SK-N-MC (cell line): ENCODE measurements around the gene FOLR2.

Source experiments
- EZH2 ChIP-seq: fragments of 200-600 bp; sonication (generic); IDR thresholded peaks from one replicate; pipeline ENCODE4 v1.6.1; 2017; ENCODE audit warnings: antibody characterized with exemption
- FOXP2 ChIP-seq: optimal IDR thresholded peaks from 2 replicates; pipeline ENCODE3; 2011; ENCODE audit warnings: mild to moderate bottlenecking, moderate library complexity; ENCODE audit not compliant: insufficient read depth; ENCODE audit errors: extremely low read length, control extremely low read depth
- POLR2AphosphoS5 ChIP-seq: IDR thresholded peaks from 2 replicates; pipeline ENCODE4 v1.6.1; 2012; ENCODE audit warnings: mild to moderate bottlenecking, low read depth, low read length, borderline replicate concordance

DNA sequence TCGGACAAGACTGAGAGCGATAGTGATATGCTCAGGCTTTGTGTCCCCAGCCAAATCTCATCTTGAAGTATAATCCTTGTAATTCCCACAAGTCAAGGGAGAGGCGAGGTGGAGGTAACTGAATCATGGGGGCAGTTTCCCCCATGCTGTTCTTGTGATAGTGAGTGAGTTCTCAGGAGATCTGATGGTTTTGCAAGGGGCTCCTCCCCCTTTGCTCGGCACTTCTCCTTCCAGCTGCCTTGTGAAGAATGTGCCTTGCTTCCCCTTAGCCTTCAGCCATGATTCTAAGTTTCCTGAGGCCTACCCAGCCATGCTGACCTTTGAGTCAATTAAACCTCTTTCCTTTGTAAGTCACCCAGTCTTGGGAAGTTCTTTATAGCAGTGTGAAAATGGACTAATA is 7.5 kb upstream of the FOLR2 start:
- TF ChIP-seq POLR2AphosphoS5 = no peak
- no peak for TF ChIP-seq EZH2
- no peak for TF ChIP-seq FOXP2
